GM12875 (cell line): ENCODE data around the gene PRKG2.

Experiments
- H3K4me3 ChIP-seq: one replicate; pipeline ENCODE4 v1.5.1; 2011; ENCODE audit warnings: low read depth, low read length, control low read depth
- TF ChIP-seq, protein P1 (sequence below): IDR thresholded peaks from 2 replicates; pipeline ENCODE4 v1.5.1; 2011; ENCODE audit warnings: low read depth, mild to moderate bottlenecking, control low read depth, inconsistent platforms, low read length, moderate library complexity, borderline replicate concordance; ENCODE audit not compliant: insufficient read depth

Gene PRKG2

DNA sequence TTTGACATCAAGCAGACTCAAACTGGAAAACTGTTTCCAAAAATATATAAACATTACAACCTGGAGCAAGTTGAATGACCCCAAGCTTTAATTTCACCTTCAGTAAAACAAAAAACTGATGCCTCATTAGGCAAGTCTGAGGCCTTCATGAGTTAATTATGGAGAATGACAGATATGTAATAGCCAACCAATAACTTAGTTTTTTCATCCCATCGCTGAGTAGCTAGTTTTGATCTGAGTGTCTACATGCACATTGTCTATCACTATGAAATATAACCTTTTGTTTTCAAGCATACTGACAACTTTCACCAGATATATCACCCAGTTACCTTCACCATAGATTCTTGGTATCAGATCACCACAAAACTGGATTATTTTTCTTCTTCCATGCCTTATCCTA lies 16.4 kb downstream of the PRKG2 start:
- H3K4me3 ChIP-seq: no peak overlapping the region
- TF ChIP-seq, protein P1, sequence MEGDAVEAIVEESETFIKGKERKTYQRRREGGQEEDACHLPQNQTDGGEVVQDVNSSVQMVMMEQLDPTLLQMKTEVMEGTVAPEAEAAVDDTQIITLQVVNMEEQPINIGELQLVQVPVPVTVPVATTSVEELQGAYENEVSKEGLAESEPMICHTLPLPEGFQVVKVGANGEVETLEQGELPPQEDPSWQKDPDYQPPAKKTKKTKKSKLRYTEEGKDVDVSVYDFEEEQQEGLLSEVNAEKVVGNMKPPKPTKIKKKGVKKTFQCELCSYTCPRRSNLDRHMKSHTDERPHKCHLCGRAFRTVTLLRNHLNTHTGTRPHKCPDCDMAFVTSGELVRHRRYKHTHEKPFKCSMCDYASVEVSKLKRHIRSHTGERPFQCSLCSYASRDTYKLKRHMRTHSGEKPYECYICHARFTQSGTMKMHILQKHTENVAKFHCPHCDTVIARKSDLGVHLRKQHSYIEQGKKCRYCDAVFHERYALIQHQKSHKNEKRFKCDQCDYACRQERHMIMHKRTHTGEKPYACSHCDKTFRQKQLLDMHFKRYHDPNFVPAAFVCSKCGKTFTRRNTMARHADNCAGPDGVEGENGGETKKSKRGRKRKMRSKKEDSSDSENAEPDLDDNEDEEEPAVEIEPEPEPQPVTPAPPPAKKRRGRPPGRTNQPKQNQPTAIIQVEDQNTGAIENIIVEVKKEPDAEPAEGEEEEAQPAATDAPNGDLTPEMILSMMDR: no peak

- TF ChIP-seq, protein P1: no peak
- no peak overlapping the region for H3K4me3 ChIP-seq
These were observed 17.0 kb downstream of the PRKG2 start for GRCh38 chr4:81197864-81198524.

DNA sequence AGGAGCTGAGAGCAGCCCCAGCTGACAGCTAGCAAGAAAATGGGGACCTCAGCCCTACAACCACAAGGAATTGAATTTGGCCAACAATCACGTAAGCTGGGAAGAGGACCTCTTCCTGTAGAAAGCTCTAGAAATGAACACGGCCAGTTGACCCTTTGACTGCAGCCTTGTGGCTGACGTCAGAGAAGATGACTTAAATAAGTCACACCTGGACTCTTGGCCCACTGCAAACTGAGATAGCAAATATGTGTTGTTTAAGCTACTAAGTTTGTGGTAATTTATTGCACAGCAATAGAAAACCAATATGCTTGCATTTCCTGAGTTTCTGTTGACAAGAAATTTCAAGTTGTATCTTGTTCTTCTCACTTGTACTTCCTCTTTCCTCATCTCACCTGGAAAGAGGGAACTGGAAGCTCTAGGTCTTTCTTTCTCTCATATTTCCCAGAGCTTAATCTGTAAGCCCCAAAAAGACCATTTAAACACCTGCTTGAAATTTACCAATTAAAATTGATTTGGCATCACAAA lies 18.8 kb downstream of the PRKG2 start:
- H3K4me3 ChIP-seq: no peak overlapping the region
- TF ChIP-seq, protein P1: no peak

GRCh38 chr4:81195475-81195874 lies 19.5 kb downstream of the PRKG2 start:
- TF ChIP-seq, protein P1: no peak

DNA sequence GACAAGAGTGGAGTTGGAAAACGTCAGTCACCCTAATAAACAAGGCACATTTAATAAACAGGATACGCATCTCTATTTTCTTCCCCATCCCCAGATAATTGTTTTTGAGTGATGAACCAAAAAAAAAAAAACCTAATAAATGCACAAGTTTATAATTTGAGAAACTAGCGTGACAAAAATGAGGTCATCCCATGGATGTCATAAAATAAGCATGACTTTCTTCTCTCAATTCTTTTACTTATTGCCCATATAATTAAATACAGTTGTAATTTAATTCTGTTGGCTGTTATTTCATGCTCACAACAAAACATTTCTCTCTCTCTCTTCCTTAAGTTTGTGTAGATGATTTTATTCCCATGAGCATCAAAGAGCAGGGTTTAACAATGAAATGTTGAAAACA lies 20.7 kb downstream of the PRKG2 start:
- H3K4me3 ChIP-seq: no peak overlapping the region
- TF ChIP-seq, protein P1: no peak

More at GRCh38 chr4:81195475-81195874, 19.5 kb downstream of the PRKG2 start:
- no peak overlapping the region for H3K4me3 ChIP-seq

DNA sequence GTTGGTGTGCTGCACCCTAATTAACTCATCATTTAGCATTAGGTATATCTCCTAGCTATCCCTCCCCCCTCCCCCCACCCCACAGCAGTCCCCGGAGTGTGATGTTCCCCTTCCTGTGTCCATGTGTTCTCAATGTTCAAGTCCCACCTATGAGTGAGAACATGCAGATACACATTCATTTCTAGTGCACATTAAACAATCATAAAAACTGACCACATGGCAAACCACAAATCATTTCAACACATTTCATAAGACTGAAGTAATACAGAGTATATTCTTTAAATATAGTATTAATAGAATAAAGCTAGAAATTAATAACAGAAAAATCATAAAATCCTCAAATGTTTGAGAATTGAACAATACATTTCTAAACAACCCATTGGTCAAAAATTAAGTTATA lies 34.1 kb downstream of the PRKG2 start:
- no peak overlapping the region for H3K4me3 ChIP-seq
- TF ChIP-seq, protein P1: no peak

GRCh38 chr4:81179326-81179725 lies 35.7 kb downstream of the PRKG2 start:
- TF ChIP-seq, protein P1: no peak

More at GRCh38 chr4:81179326-81179725, 35.7 kb downstream of the PRKG2 start:
- H3K4me3 ChIP-seq: no peak overlapping the region
